Activated T-helper 17 cell treated with anti-CD3 and anti-CD28 coated beads, Interleukin-2, amount 50 U/mL, for 72 hours (primary cell): Measurements from ENCODE around the gene PSMA1. TPM values are rescaled to one million over a fixed set of nuclear protein-coding genes. Genes with fewer than 3 reads are reported as not detected.
"Not testable (repeated sequence)": the region's sequence is repeated elsewhere in the genome, so short reads cannot be mapped to it uniquely, and the experiment has no call there.

Source experiments
- ATAC-seq: fragments of 150-1000 bp; cut with Tn5 transposase; replicated peaks from 2 replicates; pipeline ENCODE4 v1.10.0; 2021; ENCODE audit warnings: mild to moderate bottlenecking, moderate library complexity
- H3K27ac Mint-ChIP-seq: one replicate; pipeline ENCODE4 v1.8.0; 2022; ENCODE audit warnings: mixed read lengths
- H3K27me3 Mint-ChIP-seq: one replicate; pipeline ENCODE4 v1.8.0; 2022; ENCODE audit warnings: mixed read lengths
- H3K36me3 Mint-ChIP-seq: one replicate; pipeline ENCODE4 v1.8.0; 2022; ENCODE audit warnings: low read depth, mild to moderate bottlenecking, mixed read lengths
- H3K4me1 Mint-ChIP-seq: one replicate; pipeline ENCODE4 v1.8.0; 2022; ENCODE audit warnings: mixed read lengths
- H3K4me3 Mint-ChIP-seq: one replicate; pipeline ENCODE4 v1.8.0; 2022; ENCODE audit warnings: mild to moderate bottlenecking, mixed read lengths
- H3K9me3 Mint-ChIP-seq: one replicate; pipeline ENCODE4 v1.8.0; 2022; ENCODE audit warnings: mixed read lengths
- total RNA-seq, 2 donors: library from RNA; stranded (reverse); gene quantifications; one replicate each; pipeline ENCODE4 v1.2.3, GENCODE V29; 2022

Gene PSMA1
- total RNA-seq, 2 donors from 2014 or later: 239 to 246 TPM

DNA sequence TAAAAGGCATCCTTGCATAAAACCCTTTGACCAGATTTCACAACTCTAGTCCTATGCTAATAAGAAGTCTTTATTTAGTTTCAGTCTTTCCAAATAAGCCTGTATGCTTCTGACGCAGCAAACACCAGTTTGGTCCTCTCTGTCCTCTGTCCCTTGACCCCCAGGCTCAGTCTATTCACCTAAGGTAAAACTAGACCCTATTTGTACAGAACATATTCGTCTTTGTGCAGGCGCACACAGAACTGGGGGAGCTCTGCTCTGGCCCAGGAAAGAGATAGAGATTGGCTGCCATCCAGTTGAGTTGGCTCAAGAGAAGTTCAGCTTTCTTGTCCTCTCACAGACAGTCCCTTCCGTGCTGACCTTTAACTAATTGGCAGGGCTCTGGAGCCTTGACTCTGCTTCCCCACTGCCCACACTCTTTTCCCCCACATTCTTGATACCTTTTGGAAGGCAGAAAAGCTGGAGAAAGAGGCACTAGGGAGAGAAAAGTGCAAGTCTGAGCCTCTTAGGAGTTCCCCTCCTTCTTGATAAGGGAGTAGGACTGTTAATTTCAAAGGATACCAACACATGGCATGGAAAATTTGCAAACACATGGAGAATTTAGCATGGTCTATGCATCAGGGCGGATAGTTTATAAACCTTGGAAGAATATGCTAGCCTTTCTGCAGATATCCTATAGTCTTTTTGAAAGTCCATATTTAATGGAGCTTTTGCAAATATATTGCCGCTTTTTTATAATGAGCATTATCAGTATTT, 21.2 kb upstream of the PSMA1 start:
- Mint-ChIP-seq H3K4me3 (no peak overlapping the region), H3K36me3 (no peaks in the 10 kb centered on the region), H3K4me1 (peaks cover 14% of the 10 kb centered on the region), H3K9me3 (peaks cover 4% of the 10 kb centered on the region), H3K27me3 (no peaks in the 10 kb centered on the region), H3K27ac (no peak overlapping the region)
- ATAC-seq: no peak

DNA sequence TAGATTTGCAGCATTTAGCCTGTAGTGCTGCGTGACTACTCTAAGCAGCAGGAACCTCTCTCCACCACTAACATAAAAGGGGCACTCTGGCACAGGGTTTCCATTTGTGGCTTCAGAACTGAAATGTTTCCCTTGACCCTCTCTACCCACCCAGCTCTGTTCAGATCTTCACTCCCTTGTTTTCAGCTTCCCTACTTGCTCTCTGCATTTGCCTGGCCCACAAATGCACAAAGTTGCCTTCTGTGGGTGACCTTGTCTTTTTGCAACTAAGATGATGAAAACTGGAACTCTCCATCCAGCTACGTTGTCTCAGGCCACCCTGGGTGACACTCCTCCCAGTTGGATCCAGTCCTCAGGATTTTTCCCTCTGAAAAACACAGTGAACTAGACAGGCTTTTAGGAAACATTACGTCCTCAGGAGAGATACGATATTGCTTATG, 19.8 kb upstream of the PSMA1 start:
- no peak for ATAC-seq
- no peak overlapping the region for H3K27ac Mint-ChIP-seq
- H3K9me3 Mint-ChIP-seq: peaks cover 4% of the 10 kb centered on the region
- H3K4me1 Mint-ChIP-seq: peaks cover 5% of the 10 kb centered on the region
- no peak overlapping the region for H3K4me3 Mint-ChIP-seq
- H3K36me3 Mint-ChIP-seq: no peaks in the 10 kb centered on the region
- no peaks in the 10 kb centered on the region for H3K27me3 Mint-ChIP-seq

DNA sequence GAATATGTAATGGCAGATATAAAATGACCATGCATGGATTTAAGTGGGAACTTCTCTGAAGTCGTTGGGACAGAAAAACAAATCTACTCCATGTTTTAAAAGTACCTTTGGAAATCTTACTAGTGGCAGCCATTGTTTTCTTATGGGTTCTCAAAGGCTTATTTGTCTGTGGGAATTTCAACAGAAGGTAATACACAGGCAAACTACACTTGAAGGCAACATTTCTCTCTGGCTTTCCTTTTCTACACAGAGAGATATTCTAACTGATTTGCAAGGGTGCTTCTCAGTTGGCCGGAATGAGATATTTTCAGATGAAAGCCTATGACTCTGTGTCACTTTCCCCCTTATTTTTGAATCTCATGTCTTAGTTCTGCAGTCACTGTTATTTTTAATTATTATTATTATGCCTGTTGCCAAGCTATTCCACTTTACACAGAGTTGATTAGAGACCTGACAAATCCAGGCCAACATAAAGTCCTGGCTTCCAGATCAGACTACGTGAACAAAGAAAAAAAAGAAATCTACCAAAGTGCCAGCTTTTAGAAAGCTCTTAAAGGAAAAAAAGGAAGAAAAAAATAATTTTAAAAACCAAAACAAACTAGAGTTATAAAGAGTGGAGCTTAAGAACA, 18.9 kb upstream of the PSMA1 start:
- Mint-ChIP-seq H3K27ac (peak overlapping the region; percentile 36), H3K9me3 (no peaks in the 10 kb centered on the region), H3K4me1 (no peaks in the 10 kb centered on the region), H3K27me3 (no peaks in the 10 kb centered on the region), H3K36me3 (no peaks in the 10 kb centered on the region), H3K4me3 (no peak overlapping the region)
- ATAC-seq: no peak

DNA sequence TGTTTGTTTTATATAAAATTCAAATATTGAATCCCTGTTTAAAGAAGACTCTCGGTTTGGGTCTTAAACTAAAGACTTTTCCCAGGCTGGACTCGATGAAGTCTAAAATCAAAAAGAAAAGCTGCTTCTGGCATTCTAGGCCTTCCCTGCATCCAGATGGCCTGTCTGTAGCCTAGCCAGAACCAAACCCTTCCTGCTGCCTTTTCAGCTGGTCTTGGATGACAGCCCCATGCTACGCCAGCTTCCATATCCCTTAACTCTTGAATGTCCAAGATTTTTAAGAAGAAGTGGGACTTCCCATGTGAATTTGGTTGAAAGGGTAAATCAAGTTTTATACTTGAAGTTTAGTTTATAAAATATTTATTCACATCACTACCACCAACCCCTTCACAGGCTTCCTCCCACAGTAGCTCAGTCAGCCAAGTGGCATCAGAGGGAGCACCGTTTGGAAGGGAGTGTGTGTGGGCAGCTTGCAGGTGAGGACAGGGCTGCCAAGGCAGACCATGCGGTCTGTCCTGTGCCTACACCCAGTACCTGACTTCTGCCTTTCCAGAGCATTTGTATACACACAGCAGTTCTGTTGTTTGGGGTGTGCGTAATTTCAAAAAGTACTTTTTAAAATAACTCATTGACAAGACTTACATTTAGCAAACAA, 18.2 kb upstream of the PSMA1 start:
- no peak for ATAC-seq
- Mint-ChIP-seq H3K4me3 (no peak overlapping the region), H3K27ac (peak overlapping the region; percentile 36), H3K9me3 (no peaks in the 10 kb centered on the region), H3K36me3 (no peaks in the 10 kb centered on the region), H3K4me1 (no peaks in the 10 kb centered on the region), H3K27me3 (no peaks in the 10 kb centered on the region)

DNA sequence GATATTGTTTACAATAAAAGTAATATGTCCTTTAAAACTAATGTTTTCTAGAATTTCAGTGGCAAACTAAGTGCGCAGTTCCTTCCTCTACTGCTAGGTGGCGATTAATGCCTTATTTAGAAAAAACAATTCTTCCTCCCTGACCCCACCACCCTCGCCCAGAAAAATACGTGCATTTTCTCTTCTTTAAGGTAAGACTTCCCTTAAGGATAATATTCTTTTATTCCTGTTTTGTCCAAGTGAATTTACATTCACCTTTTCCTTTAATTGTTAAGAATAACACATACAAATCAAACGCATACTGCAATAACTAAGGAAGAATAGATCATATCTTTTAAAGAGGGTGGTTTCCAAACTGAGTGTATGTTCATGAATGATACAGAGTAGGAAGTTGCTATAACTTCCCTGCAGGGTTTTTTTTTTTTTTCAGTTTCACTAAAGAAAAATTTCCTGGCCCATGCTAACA, 17.0 kb upstream of the PSMA1 start:
- H3K4me1 Mint-ChIP-seq: no peaks in the 10 kb centered on the region
- H3K9me3 Mint-ChIP-seq: no peaks in the 10 kb centered on the region
- H3K27ac Mint-ChIP-seq: peak overlapping the region; percentile 89
- H3K36me3 Mint-ChIP-seq: no peaks in the 10 kb centered on the region
- peak; percentile 96 for ATAC-seq
- peak overlapping the region; percentile 68 for H3K4me3 Mint-ChIP-seq
- H3K27me3 Mint-ChIP-seq: no peaks in the 10 kb centered on the region

DNA sequence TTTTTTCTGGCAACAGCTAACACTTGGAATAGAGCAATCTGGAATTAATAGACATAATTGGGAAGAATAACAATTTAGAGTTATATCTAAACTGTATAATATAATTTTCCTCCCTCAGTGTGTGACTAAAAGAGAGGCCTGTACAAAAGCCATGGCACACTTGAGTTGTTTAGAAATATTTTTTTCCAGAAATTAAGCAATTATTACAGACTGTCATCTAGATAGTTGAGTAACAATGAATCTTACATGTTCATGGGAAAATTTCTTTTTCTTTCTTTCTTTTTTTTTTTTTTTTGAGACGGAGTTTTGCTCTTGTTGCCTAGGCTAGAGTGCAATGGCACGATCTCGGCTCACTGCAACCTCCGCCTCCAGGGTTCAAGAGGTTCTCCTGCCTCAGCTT, 15.0 kb upstream of the PSMA1 start:
- H3K27me3 Mint-ChIP-seq, H3K36me3 Mint-ChIP-seq, H3K27ac Mint-ChIP-seq, H3K9me3 Mint-ChIP-seq, H3K4me3 Mint-ChIP-seq, ATAC-seq, H3K4me1 Mint-ChIP-seq: not testable (repeated sequence)

DNA sequence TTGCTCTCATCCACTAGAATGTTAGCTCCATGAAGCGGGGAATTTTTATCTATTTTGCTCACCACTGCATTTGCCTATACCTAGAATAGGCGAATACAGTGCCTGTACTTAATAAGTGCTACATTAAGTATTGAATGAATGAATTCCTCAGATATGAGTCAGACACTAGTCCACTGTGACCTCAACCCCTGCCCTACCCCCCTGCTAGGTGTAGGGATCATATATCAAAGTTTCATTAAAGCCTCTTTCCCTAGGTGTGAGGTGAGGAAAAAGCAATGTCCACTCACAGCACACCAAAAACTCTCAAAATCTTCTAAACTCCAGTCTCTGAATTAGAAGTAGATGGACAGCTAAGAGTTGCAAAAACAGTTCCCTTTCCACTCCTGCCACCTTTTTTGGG, 9.8 kb upstream of the PSMA1 start:
- Mint-ChIP-seq H3K27me3 (no peaks in the 10 kb centered on the region), H3K4me3 (no peak overlapping the region), H3K4me1 (no peaks in the 10 kb centered on the region), H3K9me3 (no peaks in the 10 kb centered on the region), H3K27ac (no peak overlapping the region), H3K36me3 (no peaks in the 10 kb centered on the region)
- ATAC-seq: no peak

DNA sequence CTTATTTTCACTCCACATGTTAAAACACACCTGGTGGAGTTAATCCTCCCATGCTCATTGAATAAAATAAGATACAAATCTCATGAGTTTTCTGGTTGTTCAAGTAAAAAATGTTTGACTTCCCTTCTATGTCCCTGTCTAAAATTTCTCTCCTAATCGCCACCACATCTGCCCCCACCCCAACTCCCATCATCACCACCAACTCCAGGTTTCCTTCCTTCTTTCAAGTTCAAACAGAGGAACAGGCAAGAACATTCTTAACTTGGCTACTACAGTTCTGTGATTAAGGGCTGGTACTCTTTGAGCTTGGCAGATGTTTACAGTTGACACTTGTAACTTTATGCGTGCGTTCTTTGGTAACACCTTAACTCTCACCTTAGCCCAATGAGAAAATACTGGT, 9.1 kb upstream of the PSMA1 start:
- Mint-ChIP-seq H3K27ac (no peak overlapping the region), H3K4me3 (no peak overlapping the region), H3K36me3 (no peaks in the 10 kb centered on the region), H3K9me3 (no peaks in the 10 kb centered on the region), H3K27me3 (no peaks in the 10 kb centered on the region), H3K4me1 (no peaks in the 10 kb centered on the region)
- no peak for ATAC-seq

DNA sequence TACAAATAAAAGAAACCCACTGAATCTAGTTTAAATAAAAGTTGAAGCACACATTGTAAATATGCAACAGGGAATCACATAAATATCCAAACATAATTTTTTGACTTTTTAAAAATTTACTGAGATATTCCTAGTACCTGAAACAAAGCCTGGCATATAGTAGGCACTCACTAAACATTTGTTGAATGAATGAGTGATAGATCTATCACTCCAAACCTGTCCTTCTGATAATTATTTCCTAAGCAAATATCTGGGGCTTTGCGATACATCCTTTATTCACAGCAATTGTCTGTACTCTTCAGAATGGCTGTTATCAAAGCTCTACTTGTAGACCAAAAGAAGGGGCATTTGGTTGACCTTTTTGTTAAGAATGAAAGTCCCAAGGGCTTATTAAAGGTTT, 2.6 kb upstream of the PSMA1 start:
- H3K9me3 Mint-ChIP-seq: no peaks in the 10 kb centered on the region
- no peak overlapping the region for H3K4me3 Mint-ChIP-seq
- no peaks in the 10 kb centered on the region for H3K27me3 Mint-ChIP-seq
- H3K36me3 Mint-ChIP-seq: peaks cover 29% of the 10 kb centered on the region
- H3K27ac Mint-ChIP-seq: no peak overlapping the region
- no peak for ATAC-seq
- peaks cover 8% of the 10 kb centered on the region for H3K4me1 Mint-ChIP-seq

DNA sequence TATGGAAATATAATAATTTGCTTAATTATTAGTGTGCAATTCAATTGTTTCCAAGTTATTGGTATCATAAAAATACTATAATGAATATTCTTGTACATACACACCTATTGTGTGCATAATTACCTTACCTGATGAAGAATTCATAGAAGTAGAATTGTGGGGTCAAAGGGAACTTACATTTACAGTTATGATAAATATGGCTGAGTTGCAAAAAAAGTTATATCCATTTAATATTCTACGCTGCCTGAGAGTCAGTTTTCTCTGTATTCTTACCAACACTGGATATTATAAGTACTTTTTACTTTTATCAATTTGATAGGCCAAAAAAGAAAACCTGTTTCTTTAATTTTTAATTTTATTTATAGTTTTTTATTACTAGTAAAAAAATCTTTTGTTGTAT, 2.1 kb upstream of the PSMA1 start:
- Mint-ChIP-seq H3K4me1 (peaks cover 8% of the 10 kb centered on the region), H3K27ac (no peak overlapping the region)

DNA sequence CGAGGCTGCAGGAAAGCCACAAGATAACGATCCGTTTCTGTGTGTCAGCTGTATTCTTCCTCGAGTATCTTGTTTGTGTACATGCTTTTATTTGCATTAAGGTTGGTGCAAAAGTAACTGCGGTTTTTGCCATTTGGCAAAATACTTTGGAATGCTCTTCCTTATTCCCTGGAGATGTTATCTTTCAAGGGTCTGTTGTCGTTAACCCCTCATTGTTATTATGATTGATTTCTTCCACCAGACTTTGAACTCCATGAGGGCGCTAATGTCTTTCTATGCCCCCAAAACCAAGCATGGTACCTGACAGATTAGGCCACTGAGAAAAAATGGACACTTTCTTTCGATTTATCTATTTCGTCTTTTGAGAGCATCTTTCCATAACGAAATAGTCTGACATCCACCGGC, 563 bp upstream of the PSMA1 start:
- Mint-ChIP-seq H3K27me3 (no peaks in the 10 kb centered on the region), H3K4me1 (peaks cover 8% of the 10 kb centered on the region), H3K36me3 (peaks cover 49% of the 10 kb centered on the region), H3K9me3 (no peaks in the 10 kb centered on the region), H3K27ac (peak overlapping the region; percentile 97), H3K4me3 (peak overlapping the region; percentile 95)
- ATAC-seq: no peak

More for the DNA sequence above, 2.1 kb upstream of the PSMA1 start:
- Mint-ChIP-seq H3K36me3 (peaks cover 34% of the 10 kb centered on the region), H3K27me3 (no peaks in the 10 kb centered on the region), H3K4me3 (peak overlapping the region; percentile 95), H3K9me3 (no peaks in the 10 kb centered on the region)
- no peak for ATAC-seq

DNA sequence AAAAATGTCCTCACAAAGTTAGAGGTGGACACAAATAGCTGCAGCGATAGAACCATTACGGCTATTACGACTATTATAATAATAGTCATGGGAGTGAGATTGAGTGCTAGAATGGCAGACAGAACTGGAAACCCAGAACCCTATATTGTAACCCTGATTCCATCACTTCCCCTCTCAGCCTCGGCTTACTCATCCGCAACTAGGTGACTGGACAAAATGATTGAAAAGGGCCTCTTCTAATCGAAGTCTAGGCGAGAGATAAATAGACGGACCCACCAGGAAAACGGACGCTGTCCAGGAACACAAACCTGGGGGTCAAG, 629 bp downstream of the PSMA1 start:
- no peaks in the 10 kb centered on the region for H3K9me3 Mint-ChIP-seq
- peaks cover 61% of the 10 kb centered on the region for H3K36me3 Mint-ChIP-seq
- peak; percentile 62 for ATAC-seq

DNA sequence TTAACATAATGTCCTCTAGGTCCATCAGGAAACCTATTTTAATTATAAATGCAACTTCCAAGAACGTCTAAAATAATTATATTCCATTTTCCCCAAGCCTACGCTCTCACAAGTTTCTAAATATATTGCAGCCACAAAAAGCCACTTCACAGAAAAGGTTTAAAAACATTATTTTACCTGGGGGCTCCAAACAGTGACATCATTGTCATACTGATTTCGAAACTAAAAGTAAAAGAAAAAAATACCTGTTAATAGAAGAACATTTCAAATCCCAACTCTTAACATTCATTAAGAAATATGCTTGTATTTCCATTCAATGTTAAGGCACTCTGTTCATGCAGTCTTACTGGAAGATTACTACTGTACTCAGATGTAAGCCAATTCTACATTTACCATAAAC, 1.4 kb downstream of the PSMA1 start:
- Mint-ChIP-seq H3K27me3 (no peaks in the 10 kb centered on the region), H3K27ac (peak overlapping the region; percentile 97), H3K9me3 (no peaks in the 10 kb centered on the region), H3K4me1 (peaks cover 8% of the 10 kb centered on the region), H3K36me3 (peaks cover 69% of the 10 kb centered on the region), H3K4me3 (peak overlapping the region; percentile 95)
- no peak for ATAC-seq

More for the DNA sequence above, 629 bp downstream of the PSMA1 start:
- peak overlapping the region; percentile 95 for H3K4me3 Mint-ChIP-seq
- H3K27me3 Mint-ChIP-seq: no peaks in the 10 kb centered on the region
- peak overlapping the region; percentile 97 for H3K27ac Mint-ChIP-seq
- H3K4me1 Mint-ChIP-seq: peaks cover 8% of the 10 kb centered on the region

DNA sequence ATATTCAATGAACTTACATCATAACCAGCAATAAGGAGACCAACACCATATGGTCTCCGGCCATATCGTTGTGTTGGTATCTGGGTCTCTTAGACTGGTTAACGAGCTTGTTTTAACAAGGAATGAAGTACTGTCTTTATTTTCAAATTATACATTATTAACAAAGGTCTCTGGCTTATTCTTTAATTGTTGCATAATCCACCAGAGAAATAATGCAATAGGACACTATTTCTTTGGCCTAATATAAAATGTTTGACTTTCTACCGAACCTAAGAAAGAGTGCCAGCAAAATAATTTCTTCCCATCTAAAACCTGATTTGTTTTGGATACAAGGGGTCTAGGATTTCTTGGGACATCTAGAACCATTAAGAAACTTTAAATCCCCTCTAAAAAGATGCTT, 6.4 kb downstream of the PSMA1 start:
- peaks cover 17% of the 10 kb centered on the region for H3K4me1 Mint-ChIP-seq
- peaks cover 100% of the 10 kb centered on the region for H3K36me3 Mint-ChIP-seq
- no peaks in the 10 kb centered on the region for H3K27me3 Mint-ChIP-seq
- H3K4me3 Mint-ChIP-seq: no peak overlapping the region
- no peak overlapping the region for H3K27ac Mint-ChIP-seq
- no peak for ATAC-seq
- no peaks in the 10 kb centered on the region for H3K9me3 Mint-ChIP-seq

DNA sequence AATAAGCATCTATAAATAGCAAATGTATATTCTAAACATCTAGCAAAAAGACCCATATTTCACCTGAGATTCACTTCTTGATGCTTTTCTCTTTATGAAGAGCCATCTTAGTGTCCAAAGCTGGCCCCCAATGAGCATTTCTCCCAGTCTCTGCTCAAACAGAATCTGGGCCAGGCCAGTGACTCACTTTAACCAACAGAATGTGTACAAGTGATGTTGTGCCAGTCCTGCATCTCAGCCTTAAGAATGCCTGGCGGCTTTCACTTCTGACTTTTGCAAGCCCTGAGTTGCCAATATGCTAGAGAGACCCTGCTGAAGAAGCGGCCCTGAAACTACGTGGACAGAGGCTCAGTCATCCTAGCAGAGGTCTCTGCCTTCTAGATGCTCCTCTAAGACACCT, 13.7 kb downstream of the PSMA1 start:
- Mint-ChIP-seq H3K4me3 (no peak overlapping the region), H3K4me1 (peaks cover 15% of the 10 kb centered on the region), H3K27ac (peak overlapping the region; percentile 50), H3K27me3 (no peaks in the 10 kb centered on the region), H3K9me3 (no peaks in the 10 kb centered on the region), H3K36me3 (peaks cover 94% of the 10 kb centered on the region)
- ATAC-seq: no peak
